Fibroblast of skin of abdomen (primary cell): ENCODE results near the gene SSX2IP.
"Not testable (repeated sequence)": the region's sequence is repeated elsewhere in the genome, so short reads cannot be mapped to it uniquely, and the experiment has no call there.

ENCODE experiments used
- DNase-seq: peaks from one replicate; pipeline ENCODE4 v3.0.0-alpha.2; 2013

SSX2IP gene

DNA sequence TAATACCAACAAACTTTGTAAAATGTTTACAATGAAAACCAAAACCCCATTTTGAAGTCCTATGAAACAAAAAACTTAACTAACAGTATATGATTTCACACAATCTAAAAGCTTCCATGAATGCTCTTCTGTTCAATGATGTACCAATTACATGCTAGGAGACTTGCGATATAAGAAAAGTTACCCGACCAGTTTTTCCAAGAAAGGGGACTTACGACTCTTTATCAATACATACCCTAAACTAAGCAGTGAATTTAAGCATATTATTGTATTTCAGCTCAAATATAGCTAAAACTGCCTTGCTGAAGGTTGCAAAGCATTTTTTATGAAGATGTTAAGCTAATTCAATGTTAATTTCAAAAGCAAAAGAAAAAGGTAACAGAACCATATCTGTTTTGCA, 15.6 kb downstream of the SSX2IP start:
- no peak for DNase-seq

DNA sequence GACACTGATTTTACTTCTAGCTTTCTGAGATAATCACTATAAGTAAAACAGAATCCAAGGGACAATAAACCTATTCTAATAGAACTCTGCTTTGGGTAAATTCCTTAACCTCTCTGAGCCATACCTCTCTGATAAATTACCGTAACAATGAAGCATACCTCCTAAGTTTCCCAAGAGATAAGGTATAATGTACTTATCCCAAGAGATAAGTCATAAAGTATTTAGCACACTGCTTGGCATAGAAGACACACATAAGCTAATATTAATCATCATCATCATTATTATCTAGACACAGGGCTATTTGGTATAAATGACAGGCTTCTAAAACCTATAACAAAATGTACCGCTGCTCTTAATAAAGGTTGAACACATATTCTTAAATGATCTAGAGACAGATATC, 16.2 kb downstream of the SSX2IP start:
- no peak for DNase-seq

DNA sequence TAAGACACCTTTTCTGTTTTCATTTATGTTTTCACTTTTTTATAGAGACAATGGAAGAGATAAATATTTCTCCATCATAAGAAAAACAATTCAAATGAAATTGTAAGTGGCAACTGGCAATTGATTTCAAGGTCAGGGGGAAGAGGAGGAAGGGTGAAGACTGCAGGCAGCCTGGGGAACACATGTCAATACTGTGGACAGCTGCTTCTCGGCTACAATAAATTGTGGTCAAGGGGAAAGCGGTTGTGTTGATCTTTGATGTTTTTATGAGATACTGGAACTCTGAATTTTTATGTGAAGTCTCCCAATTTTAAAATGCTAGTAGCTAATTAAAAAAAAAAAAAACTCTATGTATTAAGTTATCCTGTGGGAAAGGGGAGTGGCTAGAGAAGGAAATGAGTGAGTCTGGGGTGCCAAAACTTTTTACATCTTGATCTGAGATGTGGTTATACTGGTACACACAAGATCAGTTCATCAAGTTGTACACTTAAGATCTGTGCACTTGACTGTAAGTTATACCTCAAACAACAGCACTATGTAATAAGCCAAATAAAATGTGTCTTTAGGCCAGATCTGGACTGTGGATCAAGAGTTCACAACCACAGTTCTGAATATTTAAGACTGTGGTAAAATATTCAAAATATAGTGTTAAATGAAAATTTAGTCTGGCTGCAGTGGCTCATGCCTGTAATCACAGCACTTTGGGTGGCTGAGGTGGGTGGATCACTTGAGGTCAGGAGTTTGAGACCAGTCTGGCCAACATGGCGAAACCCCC, 18.0 kb downstream of the SSX2IP start:
- DNase-seq = no peak

DNA sequence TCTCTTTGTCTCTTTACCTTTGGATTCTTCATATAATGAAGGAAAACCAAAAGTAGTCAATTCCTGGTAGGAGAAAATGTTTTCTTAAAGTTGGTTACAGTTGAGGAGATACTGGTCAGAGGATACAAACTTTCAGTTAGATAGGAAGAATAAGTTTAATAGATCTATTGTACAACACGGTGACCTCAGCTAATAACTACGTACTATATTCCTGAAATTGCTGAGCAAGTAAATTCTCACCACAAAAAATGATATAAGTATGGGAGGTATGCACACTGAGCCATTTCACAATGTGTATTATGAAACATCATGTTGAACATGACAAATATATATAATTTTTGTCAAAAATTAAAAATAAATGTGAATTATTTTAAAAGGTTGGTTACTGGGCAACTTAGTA, 20.4 kb downstream of the SSX2IP start:
- peak; percentile 50 for DNase-seq

DNA sequence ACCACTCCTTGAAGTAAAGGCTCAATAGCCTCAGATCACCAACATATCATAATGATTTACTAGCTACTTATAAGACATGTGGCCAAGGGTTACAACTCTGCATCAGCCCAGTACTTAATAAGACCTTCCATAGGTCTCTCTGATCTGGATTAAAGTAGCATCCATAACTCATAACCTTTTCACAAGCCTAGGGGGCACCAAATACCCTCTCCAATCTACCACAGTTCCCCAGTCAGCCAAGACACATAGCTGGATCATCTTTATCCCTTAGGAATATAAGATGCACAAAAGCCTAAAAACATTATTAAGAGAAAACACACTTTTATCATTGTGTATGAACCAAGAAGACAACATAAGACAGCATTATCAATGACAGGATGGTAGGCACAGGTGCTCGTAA, 22.1 kb downstream of the SSX2IP start:
- no peak for DNase-seq

DNA sequence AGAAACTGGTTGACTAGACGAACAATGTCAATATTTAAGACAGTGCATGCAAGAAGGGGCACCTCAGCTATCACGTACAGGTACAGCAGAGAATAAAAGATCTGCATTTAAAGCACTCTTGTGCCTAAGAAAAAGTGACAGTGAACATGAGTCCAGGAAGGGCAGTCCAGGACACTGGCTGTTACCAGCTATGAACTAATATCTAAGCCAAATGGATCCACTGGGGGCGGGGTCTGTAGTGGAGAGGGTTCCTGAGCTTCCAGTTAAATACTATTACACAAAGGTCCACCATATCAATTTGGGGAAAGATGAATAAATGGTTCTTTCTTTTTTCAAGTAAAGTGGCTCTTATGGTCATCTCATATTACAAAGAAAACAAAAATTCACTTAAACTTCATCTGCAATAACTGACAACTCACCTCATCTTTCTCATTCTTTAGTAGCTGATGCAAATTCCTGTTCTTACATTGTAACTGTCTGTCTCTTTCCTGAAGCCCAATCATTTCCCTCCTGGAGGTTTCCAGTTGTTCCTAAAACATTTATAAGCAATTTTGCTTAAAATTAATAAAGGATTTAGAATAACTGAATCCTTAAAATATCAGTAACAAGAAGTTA, 24.5 kb downstream of the SSX2IP start:
- peak; percentile 76 for DNase-seq

DNA sequence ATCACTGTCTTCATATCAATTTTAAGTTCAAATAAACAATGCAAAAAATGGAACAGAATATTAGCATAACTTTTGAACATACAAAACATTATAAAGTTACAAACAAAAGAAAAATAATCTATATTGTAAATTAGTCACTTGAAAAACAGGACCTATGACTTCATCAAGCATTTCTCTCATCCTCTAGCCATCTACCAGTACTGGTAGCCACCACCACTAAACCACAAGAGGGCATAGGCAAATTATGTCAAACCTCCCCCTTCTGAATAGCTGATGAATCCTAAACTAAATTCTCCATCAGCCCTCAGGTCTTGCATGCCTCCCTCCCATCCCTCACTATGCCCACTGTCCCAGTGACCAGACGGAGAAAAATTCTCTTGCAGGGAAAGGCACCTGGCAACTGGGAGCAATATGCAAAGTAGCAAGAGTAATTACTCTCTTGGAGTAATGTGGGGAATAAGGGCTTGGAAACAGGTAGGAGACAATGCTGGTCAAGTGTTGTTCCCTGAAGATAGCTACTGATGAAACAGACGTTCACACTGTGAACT, 37.1 kb downstream of the SSX2IP start:
- DNase-seq = no peak

DNA sequence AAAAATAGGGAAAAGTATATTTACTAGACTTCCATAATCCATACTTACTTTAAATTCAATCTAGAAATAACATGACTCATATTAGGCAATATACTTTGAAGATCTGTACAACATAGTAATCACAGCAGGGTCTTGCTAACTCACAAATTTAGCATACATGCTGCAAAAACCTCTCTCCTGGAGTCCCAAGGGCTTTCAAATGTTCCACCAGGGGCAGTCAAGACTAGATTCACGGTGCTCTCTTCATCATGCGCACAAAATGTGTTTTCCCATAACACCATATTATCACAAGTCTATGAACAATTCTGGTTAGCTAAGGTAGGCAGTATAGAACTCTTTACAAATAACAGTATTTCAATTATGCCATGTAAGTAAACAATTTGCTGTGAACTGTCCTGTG, 45.8 kb downstream of the SSX2IP start:
- no peak for DNase-seq

DNA sequence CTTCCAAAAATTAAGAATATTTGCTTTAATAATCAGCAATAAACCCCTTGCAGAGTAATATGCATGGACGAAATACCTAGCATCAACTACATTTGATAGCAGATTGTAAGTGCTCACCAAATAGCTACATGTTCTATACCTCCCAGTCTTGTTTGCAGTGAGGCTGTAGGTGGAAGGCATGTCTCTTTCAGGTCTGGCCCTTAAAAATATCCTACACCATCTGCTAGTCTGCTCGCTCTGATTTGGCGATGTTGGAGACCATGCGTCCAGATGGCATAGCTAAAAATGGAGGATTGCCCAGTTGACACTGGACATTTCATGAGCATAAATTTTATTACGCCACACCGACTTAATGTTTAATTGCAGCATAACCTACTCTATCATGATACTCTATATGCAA, 47.1 kb downstream of the SSX2IP start:
- DNase-seq = no peak

DNA sequence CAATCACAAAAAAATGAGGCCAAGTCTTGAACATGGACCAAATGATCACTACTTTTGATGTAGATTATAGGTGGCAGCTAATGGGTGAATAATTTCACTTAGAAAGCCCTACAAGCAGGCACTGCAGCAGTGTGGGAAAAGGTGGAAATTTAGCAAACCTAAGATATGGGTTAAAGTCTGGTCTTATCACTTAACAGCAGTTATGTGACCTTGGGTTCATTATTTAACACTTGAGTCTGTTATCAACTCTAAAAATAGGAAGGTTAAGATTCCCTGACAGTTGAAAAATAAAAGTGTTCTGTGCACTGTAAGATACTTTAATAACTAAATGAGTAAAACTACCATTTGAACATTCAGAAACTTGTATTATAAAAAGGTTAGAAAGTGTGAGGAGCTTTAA, 47.5 kb downstream of the SSX2IP start:
- DNase-seq = no peak

DNA sequence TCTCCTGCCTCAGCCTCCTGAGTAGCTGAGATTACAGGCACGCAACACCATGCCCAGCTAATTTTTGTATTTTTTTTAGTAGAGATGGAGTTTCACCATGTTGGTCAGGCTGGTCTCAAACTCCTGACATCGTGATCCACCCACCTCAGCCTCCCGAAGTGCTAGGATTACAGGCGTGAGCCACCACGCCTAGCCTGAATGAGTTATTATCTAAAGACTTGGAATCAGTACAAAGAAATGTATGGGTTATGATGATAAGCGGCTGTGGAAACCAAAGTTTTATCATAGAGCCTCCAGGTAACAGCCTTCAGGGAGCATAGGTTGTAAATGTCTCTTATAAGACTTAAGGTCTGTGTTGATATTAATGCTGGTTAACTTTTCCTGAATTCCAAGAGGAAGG, 50.5 kb downstream of the SSX2IP start:
- DNase-seq = not testable (repeated sequence)

DNA sequence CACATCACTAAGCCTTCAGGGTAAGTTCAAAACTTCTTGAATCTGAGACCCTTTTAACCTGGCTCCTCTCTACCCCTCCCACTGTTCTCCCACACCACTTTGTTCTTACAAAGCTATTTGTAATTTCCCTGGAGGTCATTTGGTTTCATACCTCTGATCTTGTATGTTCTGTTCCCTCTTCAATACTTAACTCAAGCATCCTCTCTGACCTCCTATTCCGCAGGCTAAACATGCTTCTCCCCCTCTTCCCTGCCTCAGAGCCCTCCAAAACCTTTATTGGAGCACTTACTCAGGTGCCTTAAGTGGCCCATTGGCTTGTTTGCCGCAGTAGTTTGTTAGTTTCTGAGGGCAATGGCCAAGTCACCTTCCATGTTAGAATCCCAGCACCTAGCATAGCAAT, 54.8 kb downstream of the SSX2IP start:
- DNase-seq = no peak

DNA sequence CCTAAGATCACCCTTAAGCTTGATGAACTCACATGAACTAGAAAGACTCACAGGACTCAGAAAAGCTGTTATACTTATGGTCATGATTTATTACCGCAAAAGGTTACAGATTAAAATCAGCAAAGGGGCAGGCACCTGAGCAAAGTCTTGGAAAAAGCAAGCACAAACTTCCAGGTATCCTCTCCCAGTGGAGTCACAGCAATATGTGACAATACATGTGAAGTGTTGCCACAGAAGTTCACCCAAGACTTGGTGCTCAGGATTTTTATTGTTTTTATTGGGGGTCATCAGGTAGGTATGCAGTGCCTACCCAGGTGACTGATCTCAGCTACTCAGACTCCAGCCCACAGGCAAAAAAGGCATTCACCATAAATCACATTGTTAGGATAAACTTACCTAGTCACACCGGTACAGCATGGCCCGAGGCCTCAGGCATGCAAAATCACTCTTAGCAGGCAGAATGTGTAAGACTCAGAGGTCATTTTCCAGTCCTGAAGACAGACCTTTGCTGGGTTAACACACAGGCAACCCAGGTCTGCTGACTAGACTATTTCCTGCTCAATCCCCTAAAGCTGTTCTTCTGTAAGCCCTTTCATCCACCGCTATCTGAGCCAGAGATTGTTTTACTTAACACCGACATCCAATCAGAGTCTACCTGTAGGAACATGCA, 55.6 kb downstream of the SSX2IP start:
- no peak for DNase-seq

DNA sequence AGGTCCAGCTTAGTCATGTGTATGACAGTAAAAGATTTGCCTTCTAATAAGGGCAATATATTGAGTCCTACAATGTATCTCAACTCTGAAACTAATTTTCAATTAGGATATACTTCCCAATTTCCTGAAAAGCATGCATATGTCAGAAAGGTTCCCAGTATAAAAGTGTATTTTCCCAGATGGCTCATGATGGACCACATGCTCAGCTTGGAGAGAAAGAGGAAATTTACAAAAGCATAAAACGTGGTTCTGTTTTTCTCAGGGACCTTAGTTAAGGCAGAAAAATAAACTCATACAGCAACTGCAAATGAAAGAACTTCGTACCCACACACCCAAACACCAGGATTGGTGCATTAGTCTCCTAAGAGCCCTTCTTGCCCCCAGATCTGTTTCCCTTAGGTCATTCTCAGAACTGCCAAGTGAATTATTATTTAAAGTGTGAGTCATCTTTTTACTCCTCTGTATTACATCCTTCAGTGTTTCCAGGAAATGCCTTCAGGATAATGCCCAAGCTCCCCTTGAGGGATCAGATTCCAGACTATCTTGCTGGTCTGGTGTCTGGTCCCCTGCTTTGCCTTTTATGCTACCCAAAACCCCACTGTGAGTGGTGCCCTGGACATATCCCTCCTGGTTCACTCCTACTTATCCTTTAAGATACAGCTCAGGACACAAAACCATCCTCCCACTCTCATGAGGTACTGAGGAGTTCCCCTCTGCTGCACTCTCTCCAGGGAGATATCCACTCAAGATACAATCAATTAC, 57.4 kb downstream of the SSX2IP start:
- peak; percentile 72 for DNase-seq

DNA sequence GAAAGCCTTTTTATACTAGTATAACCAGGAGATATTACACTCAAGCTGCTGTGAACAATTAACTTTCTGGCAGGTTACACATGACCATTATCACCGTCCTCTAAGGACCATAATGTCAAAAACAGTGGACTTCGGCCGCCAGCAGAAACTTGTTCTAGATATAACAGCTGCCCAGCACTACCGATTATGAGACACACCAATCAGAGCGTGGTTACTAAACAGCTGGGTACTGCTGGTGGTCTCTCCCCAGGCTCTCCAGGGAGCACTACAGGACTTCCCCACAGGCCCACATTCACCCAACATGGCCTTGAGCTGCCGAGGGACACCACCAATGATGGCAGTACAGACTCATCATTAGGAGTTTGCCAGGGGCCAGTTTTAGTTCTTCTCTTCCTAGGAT, 58.1 kb downstream of the SSX2IP start:
- DNase-seq = no peak

DNA sequence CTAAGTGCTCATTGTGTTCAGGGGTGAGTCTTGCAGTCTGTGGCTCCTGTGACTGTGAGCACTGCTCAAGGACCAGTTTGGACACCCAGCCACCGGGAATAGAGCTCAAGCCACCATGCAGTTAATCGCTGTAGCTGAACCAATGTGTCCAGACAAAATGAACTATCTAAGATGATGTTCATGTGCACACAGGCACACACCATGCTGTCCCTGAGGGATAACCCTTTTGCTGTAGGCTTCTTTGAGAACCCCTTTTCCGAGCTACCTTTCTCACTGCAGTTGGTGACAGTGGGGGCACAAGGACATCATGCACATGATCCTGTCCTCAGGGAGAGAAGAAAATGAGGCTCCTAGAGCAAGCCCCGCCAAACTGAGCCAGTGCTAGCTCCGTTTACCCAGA, 65.4 kb downstream of the SSX2IP start:
- DNase-seq = no peak

DNA sequence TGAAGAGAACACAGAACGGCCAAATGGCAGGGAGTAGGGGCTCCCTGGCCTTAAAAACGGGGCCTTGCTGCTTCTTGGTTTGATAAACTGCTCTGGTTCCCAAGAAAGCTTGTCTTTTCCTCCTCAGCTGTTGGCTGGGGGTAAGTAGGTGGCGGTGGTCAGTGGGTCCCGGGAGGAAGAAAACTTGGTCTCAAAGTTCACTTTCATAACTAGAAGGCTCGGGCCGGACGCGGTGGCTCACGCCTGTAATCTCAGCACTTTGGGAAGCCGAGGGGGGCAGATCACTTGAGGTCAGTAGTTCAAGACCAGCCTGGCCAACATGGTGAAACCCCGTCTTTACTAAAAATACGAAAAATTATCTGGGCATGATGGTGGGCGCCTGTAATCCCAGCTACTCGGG, 68.7 kb downstream of the SSX2IP start:
- no peak for DNase-seq

DNA sequence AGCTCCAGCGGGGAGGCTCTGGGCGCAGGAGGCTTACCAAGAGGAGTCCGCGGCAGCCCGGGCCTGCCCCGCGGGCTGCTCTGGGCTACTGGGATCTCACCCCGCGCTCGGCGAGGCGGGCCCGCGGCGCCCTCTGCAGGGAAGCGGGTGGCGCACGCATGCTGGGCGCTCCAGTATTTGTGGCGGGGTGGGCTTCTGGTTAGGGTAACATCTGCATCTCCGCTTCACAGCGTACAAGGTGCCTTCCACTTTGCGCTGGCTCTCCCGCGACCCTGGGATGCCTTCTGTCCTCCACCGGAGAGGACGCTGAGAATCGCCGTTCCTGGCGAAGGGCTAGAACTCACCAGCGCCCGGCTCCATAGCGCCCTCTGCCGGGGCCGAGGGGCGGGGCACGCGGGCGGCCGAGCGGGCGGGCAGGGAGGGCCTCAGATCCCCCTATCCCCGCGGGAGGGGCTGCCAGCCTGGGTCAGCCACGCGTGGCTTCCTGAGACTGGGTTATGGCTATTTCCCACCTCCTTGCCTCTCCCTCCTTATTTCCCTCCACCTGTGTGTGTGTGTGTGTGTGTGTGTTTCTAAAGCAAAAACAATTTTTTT, 69.4 kb downstream of the SSX2IP start:
- peak; percentile 78 for DNase-seq

DNA sequence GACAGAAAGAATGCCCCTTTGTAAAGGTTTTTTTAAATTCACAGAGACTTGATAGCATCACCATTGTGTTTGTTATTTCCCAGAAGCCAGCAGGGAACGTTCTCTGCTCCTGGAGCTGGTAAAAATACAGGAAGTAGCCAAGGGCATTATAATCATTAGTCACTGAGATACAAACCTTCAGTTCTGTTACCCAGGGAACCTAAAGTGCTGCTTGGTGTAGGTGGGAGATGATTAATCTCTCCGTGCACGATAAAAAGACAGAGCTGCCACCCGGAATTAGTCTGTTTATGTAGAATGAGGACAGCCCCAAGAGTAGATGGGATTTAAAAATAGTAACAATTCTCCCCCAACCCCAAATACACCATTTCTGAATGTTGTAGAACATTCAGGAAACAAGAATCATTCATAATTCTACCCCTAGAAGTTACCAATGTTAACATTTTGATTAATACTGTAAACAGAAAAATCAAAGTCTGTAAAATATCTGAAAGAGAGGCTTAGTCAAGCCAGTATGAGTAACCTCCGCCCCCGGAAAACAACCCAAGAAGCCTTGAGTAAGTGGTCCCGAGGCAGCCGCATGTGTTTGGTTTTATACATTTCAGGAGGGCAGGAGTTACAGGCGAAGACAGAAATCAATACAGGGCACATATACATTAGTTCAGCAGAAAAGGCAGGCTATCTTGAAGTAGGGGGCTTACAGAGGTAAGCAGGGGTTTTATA, 70.7 kb downstream of the SSX2IP start:
- peak; percentile 65 for DNase-seq

DNA sequence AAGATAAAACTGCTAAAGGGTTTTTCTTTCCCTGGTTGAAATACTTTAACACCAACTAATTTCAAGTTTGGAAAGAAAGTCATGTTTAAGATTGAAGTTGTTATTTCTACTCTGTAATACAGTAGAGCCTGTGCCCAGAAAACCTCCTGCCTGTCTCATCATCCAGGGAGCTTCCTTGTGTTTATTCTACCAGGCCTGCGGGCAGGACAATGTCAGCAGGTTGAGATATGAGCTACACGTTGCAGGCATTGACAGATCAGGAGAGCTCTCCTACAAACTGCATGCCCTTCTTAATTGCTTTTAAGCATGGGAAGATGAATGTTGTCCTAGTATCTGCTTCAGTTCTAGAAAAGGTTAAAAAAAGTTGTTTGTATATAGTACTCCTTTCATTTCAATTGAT, 72.9 kb downstream of the SSX2IP start:
- DNase-seq = no peak

DNA sequence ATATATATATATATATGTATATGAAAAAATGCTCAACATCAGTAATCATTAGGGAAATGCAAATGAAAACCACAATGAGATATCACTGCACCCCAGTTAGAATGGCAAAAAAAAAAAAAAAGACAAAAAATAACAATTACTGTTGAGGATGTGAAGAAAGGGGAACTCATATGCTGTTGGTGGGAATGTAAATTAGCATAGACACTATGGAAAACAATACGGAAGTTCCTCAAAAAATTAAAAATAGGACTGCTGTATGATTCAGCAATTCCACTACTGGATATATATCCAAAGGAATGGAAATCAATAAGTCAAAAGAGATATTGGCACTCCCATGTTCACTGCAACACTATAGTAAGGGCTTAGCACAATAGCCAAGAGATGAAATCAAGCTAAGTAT, 74.5 kb downstream of the SSX2IP start:
- DNase-seq = no peak

DNA sequence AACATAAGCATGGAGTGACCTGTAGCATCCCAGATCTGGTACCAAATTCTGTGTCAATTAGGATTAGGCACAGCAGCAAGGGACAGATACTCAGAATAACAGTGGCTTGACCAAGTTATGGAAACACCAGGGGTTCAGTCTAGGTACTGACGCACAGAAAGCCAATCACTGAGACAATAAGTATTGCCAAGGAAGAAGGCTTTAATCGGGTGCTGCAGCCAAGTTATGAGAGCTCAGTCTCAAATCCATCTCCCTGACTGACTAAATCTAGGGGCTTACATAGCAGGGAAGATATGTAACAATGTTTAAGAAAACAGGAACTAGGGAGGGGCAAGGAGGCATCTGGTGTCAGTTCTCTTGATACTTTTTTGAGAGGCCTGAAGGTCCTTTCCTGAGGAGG, 76.4 kb downstream of the SSX2IP start:
- no peak for DNase-seq
